SIG-M5 treated with dmso at 0.1 percent for 504 hours (cell line): Measurements from ENCODE around the gene BRAF.
"Not testable (repeated sequence)": the region's sequence is repeated elsewhere in the genome, so short reads cannot be mapped to it uniquely, and the experiment has no call there.

Experiments used
- DNase-seq: peaks from one replicate; lab custom pipeline; 2025; ENCODE audit not compliant: unreplicated experiment; lab: John Stamatoyannopoulos, UW

Gene BRAF

DNA sequence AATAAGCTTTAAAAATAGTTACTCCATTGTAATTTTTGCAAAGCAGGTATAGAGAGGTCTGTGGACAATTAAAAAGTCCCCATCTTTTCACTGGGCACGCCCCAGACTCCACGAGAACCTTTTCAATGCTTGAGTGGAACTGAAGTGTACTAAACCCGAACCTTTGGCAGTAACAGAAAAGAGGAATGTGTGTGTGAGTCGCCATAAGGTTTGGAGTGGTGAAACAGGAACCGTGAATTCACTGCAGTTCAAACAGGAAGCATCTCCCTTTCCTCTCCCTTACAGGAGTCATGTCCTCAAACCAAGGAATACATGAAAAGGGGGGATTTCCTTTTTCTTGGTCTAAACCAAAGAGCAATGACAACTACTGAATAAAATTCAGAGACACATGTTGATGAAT is 205.0 kb downstream of the BRAF start:
- peak; percentile 45 for DNase-seq

DNA sequence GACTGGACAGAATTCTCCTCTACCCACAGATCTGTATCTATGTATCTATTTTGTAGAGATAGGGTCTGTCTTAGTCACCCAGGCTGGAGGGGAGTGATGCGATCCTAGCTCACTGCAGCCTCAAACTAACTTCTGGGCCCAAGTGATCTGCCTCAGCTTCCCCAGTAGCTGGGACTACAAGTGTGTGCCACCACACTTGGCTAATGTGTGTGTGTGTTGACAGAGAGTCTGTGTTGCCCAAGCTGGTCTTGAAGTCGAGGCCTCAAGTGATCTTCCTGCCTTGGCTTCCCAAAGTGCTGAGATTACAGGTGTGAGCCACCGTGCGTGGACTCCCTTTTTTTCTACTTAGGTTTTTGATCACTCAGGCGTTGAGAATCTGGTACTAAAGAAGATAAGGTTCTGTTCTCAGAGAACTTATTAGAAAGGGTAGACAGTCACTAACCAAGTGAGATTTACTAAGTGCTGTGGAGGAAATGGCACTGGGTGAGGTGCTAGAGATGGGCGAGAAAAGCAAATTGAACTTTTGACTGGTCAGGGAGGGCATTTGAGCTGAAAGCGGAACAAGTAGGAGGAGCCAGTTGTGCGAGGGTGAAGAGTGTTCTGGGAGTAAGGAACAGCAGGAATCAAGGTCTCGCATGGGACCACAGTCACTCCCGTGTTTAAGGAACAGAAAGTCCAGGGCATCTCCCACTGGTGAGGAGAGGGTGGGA is 210.2 kb downstream of the BRAF start:
- DNase-seq = no peak

DNA sequence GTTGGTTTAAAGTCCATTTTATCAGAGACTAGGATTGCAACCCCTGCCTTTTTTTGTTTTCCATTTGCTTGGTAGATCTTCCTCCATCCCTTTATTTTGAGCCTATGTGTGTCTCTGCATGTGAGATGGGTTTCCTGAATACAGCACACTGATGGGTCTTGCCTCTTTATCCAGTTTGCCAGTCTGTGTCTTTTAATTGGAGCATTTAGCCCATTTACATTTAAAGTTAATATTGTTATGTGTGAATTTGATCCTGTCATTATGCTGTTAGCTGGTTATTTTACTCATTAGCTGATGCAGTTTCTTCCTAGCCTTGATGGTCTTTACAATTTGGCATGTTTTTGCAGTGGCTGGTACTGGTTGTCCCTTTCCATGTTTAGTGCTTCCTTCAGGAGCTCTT is 212.3 kb downstream of the BRAF start:
- not testable (repeated sequence) for DNase-seq

DNA sequence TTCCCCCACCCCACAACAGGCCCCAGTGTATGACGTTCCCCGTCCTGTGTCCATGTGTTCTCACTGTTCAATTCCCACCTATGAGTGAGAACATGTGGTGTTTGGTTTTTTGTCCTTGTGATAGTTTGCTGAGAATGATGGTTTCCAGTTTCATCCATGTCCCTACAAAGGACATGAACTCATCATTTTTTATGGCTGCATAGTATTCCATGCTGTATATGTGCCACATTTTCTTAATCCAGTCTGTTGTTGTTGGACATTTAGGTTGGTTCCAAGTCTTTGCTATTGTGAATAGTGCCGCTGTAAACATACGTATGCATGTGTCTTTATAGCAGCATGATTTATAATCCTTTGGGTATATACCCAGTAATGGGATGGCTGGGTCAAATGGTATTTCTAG is 216.0 kb downstream of the BRAF start:
- not testable (repeated sequence) for DNase-seq

DNA sequence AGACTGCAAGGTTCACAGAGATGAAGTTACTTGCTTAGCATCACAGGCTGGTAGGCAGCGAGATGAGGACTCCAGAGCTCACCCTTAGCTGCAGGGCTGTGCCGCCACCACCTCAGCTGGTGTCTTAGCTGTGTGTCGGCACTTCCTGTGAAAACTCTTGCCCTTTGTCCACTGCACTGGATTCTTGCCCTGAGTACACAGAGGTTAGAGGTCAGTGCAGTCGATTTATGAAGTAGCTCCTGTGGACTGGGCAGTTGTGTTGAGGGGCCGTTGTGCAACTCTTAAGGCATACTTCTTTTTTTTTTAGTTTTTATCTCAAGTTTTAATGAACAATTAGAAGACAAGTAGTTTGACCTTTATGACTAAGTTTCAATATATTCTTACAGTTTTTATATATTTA is 217.6 kb downstream of the BRAF start:
- no peak for DNase-seq

DNA sequence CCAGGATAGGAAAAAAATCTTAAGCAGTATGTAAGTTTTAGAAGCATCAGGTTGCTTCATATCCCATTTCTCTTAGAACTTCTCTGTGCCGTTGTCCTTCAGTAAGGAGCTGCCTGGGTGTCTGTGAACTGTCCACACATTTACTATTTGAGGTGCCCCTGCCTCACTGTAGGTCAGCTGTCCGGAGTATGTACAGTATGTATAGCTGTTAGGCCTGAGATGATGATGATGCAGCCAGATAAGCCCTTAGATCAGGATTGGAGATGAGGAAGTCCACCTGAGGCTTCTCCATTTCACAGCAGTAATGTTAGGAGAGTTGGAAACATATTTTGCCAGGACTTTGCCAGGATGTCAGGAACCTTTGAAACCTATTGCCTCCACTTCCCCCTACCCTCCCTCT is 220.5 kb downstream of the BRAF start:
- no peak for DNase-seq

DNA sequence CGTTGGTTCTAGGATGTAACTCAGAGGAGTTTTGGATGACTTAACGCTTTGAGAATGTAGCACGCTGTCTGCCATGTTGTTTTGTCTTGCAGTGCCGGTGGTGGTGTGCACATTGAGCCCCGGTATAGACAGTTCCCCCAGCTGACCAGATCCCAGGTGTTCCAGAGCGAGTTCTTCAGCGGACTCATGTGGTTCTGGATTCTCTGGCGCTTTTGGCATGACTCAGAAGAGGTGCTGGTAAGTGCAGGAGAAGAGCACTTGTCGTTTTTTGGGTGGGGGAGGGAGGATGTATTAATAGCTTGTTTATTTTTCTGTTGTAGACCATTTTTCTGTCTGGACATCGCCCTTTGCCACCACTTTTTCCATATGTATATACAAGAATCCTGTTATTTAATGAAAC is 222.0 kb downstream of the BRAF start:
- no peak for DNase-seq

DNA sequence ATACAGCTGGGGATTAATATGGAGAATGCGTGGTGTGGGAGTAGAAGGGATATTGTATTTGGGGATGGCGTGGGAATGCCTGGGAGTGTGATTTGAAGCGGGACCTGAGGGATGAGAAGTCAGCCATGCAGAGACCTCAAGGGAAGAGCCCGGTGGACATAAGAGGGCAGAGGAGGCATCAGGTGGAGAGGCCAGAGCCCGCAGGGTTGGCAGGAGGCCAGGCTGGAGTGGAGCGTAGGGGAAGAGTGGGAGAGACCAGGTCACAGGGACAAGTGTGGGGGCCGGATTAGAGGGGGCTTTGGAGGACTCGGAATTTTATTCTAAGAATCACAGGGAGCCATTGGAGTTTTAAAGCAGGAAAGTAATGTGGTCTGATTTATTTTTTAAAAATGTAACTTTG is 226.3 kb downstream of the BRAF start:
- DNase-seq = no peak

DNA sequence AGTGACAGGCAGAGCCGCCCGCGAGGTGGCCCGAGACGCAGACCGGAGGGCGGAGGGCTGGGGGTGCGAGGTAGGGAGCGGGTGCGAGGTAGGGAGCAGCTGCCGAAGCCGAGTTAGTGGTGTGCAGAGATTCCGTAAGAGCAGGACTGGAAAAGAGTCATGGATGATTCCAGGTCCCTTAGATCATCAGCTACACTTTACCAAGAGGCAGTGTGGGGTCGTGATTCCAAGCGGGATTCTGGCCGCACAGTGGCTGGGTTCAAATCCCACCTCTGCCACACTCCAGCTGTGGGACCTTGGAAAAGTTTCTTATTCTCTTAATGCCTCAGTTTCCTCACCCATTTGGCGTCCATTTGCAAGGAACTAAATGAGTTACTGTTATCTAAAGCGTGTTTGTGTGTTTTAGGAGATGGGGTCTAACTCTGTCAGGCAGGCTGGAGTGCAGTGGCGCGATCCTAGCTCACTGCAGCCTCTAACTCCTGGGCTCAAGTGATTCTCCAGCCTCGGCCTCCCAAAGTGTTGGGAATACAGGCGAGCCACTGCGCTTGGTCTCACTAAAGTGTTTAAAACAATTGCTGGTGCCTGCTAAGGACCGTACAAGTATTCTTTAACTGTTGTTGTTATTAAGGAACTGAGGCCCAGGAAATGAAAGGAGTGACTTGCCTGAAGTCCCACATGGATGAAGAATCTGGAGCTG is 227.1 kb downstream of the BRAF start:
- DNase-seq = no peak

DNA sequence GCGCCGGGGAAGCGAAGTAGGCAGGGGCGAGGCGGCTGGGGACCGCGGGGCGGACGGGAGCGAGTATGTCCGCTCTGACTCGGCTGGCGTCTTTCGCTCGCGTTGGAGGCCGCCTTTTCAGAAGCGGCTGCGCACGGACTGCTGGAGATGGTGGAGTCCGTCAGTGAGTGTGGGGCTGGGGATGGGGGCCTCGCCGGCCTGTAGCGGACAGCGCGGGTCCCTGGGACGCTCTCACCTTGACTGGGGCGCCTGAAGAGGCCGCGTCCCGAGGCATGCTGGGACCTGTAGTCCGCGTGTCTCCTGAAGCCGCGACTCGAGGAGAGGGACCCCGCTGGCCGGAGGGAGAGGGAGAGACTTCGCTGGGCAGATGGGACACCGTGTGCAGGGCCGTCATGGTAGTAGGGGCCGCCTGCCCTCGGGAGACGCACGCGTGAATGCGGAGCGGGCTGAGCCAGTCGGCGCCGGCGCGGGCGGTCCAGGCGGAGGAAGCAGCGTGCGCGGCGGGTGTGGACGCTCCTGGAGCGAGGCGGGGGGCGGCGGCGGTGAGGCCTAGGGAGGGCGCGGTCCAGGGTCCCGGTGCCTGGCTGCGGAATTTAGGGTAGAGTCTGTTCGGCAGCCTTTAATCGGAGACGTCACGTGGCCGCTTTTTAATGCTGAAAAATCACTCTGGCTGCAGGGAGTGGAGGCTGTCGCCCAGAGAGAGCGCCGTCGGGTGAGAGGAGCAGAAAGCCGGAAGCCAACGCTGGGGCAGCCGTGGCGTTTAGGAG is 227.9 kb downstream of the BRAF start, which contains the start of gene NDUFB2:
TSS of gene NDUFB2 (plus strand) at position 29 of the 767 bp plus-strand sequence. CDS start at position 66, 37 bp downstream.
- DNase-seq = peak; percentile 67

DNA sequence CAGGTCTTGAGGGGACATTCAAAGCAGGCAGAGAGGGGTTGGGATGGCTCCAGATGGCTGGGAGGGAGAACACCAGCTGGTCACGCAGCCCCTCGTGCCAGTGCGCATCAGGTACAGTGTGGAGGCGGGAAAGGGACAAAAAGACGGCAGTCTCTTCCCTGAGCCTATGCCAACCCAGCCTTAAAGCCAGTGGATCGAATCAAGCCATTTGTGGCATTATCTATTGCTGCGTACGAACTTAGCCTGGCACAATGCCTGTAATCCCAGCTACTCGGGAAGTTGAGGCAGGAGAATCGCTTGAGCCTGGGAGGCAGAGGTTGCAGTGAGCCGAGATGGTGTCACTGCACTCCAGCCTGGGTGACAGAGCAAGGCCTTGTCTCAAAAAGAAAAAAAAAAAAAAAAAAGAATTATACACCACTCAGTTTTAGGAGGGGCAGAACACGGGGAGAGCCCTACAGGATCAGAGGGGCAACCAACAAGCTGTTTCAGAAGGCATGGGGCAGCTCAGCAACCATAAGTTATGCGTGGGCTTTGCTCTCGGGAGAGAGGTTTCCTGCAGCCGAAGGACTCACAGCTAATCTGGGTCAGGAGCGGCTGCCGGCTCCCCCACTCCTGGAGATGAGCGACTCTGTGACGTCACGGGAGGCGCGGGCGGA is 228.6 kb downstream of the BRAF start:
- DNase-seq = peak; percentile 75

DNA sequence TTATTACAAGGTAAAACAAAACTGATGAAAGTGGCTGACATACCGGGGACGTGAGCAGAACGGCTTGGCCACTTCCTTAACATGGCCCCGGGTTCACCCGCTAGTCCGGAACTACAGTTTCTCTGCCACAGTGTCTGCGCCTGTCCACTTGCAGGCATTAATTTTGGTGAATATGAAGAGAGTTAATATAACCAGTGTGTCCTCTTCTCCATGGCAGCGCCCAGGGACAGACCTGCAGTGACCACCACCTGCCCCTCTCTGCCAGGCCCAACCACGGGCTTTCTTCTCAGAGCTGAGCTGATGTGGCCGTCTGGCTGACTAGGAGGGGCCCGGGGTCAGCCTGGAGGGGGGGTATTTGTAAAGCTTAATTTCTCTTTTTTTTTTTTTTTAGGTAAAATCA is 229.3 kb downstream of the BRAF start:
- DNase-seq = no peak

DNA sequence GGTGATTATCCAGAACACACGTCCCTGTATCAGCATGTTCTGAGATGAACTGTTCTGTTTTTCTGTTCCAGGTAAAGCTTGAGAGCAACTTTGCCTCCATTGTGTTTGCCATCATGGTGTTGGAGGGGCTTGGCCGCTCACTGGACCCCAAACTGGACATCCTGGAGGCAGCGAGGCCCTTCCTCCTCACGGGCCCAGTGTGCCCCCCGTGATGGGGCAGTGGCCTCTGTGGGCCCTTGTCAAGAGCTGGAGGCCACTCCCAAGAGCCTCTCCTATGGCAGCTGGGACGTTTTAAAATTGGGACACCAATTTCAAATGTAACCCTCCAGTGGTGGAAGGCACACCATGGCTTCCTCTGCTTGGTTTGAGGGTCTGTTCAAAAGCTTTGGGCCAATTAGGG is 230.1 kb downstream of the BRAF start:
- DNase-seq = no peak

DNA sequence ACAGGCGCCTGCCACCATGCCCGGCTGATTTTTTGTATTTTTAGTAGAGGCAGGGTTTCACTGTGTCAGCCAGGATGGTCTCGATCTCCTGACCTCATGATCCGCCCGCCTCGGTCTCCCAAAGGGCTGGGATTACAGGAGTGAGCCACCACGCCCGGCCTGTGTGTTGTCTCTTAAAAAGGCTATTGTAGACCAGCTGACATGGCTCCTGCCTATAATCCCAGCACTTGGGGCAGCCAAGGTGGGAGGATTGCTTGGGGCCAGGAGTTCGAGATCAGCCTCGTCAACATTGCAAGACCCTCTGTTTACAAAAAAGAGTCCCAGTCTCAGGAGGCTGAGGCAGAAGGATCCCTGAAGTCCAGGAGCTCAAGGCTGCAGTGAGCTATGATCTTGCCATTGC is 230.9 kb downstream of the BRAF start:
- not testable (repeated sequence) for DNase-seq

DNA sequence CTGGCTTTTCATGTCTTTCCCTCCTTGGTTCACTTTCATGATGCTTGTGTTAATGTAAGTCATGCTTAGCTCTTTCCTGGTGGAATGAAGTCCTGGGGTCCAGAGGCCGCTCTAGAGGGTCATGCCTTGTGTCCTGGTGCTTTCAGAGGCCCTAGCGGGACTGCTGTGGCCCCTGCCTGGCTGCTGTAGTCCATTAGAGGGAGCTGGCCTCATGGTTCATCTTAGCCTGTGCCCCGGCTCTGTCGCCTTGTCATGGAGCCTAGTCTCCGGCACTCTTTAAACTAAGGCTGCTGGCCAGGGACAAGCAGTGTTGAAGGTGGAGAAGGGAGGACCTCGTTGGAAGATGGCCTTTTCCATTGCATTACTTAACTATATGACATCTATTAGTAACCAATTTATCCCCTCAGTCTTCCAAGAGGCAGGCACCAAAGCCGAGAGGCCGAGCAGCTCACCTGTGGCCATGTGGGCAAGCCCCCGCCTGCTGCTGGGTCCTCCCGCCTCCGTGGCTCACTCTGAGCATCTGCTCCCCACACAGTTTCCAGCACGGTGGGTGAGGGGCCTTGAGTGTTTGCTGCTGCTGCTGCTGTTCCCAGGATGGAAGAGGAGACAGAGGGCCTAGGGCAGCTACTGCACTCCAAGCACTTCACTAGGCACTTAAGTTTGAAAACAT is 233.2 kb downstream of the BRAF start:
- no peak for DNase-seq

DNA sequence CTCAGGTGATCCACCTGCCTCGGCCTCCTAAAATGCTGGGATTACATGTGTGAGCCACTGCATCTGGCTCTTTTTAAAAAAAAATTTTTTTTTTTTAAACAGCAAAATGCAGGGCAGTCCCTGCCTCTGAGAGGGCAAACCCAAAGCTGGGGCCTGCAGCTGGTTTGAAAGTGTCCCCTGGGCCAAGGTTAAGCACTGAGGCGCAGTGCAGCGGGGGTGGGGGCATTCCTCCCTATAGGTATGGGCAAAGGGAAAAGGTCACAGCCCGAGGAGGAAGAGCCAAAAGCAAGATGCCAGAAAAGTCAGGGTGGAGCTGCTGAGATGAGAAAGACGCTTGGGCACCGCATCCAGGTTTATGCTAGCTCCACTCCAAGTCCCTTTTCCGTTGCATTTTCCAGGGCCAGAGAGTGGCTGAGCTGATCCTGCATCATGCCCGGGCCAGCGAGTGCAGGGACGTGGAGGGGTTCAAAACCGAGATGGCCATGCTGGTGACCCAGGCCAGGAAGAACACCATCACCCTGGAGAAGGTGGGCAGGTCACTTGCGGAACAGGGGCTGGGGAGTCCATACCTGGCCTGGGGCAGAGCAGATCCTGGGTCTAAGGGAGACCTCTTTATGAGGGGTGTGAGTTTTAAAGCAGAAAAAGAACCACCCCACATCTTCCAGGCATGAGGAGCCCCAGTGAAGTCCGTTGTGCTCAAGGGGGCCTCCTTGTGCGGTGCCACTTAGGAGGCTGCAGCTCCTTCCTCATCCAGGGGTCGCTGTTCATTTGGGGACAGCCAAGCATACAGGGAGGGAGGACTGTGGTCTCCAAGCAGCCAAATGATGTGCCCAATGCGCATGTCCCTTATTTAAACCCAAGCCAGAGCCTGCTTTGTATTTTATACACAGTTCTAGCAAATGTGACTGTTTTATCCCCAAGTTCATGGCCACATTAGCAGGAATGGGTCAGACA is 235.3 kb downstream of the BRAF start:
- DNase-seq = no peak

DNA sequence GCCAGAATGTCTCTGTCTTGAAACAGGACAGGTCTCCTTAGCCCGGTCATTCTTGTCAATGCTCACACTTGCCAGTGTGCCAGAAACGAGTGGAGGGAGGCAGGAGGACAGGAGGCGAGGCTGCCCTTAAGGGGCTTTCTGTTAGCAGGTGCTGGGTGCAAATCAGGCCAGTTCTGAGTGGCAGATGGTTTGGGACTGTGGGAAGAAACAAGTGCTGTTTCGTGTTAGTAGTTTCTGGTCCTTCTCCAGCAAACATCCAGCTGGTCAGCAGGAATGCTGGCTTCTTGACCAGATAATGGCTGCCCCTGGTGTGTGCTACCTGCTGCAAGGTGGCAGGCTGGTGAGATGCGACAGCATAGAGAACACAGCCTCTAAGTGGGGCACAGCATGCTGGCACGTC is 236.4 kb downstream of the BRAF start:
- DNase-seq = no peak

DNA sequence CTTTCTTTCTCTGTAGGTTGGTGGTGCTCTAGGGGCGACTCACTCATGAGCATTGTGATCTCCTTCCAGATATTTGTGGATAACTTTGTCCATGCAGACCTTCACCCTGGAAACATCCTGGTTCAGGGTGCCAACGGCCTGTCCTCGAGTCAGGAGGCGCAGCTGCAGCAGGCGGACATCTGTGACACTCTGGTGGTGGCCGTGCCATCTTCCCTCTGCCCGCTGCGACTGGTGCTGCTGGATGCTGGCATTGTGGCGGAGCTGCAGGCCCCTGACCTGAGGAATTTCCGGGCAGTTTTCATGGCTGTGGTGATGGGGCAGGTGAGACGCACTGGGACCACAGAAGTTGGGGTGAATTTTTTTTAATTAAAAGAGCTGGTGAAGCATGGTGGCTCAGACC is 237.8 kb downstream of the BRAF start:
- no peak for DNase-seq

DNA sequence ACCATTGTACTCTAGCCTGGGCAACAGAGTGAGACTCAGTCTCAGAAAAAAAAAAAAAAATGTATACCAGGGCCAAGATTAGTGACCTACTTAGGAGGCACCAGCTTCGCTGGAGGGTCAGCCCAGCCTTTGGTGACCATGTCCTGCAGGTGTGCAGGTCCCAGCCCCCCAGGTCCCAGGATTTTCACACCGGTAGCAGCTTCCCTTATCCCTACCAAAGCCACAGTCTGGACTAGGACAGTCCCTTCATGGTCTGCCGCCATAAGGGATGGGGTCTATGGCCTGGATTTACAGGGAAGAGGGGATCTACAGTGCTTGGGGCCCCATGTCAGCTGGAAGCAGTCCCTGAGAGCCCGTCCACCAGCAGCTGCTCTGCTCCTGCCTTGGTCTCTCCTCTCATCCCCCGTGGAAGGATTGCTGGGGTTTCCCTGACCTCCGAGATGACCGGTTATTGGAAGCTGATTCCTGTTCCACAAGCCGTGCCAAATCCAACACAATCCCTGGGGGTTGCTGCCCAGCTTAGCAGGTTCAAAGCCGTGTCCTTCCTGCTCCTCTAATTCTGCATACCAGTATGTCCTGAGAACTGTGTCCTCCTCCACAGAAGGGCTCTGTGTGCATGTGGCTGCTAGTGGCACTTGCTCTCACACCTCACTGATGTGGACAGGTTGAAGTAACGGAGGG is 239.2 kb downstream of the BRAF start:
- no peak for DNase-seq
